ENCODE results near the gene MAN1B1.

The MAN1B1 gene

DNA sequence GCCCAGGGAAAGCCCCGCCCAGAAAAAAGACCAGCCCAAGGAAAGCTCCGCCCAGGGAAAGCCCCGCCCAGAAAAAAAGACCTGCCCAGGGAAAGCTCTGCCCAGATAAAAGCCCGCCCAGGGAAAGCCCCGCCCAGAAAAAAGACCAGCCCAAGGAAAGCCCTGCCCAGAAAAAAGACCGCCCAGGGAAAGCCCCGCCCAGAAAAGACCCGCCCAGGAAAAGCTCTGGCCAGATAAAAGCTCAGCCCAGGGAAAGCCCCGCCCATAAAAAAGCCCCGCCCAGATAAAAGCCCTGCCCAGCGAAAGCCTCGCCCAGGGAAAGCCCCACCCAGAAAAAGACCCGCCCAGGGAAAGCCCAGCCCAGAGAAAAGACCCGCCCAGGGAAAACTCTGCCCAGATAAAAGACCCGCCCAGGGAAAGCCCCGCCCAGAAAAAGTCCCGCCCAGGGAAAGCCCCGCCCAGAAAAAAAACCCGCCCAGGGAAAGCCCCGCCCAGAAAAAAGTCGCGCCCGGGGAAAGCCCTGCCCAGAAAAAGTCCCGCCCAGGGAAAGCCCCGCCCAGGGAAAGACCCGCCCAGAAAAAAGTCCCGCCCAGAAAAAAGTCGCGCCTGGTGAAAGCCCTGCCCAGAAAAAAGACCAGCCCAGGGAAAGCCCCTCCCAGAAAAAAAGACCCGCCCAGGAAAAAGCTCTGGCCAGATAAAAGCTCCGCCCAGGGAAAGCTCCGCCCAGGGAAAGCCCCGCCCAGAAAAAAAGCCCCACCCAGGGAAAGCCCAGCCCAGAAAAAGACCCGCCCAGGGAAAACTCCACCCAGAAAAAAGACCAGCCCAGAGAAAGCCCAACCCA lies 64.1 kb downstream of the MAN1B1 start:
- TF ChIP-seq EGR1 (IDR thresholded peaks at IDR 0.05): no peak
- TF ChIP-seq TCF12 (IDR thresholded peaks at IDR 0.05; ENCODE audit: low read depth): no peak
- no peak for TF ChIP-seq CREB1 (IDR thresholded peaks at IDR 0.05; ENCODE audit: low read depth)
- TF ChIP-seq, protein P1, sequence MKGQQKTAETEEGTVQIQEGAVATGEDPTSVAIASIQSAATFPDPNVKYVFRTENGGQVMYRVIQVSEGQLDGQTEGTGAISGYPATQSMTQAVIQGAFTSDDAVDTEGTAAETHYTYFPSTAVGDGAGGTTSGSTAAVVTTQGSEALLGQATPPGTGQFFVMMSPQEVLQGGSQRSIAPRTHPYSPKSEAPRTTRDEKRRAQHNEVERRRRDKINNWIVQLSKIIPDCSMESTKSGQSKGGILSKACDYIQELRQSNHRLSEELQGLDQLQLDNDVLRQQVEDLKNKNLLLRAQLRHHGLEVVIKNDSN (IDR thresholded peaks at IDR 0.05): no peak
- no peak for TF ChIP-seq TAF1 (IDR thresholded peaks at IDR 0.05; ENCODE audit: low read depth)
- no peak for TF ChIP-seq YY1 (IDR thresholded peaks at IDR 0.05; ENCODE audit: low read depth)
- TF ChIP-seq FOXM1 (IDR thresholded peaks at IDR 0.05; ENCODE audit: borderline replicate concordance, low read depth): no peak
- no peak for TF ChIP-seq TEAD4 (IDR thresholded peaks at IDR 0.05)
- TF ChIP-seq CEBPB (IDR thresholded peaks at IDR 0.05): no peak
- TF ChIP-seq NFIC (IDR thresholded peaks at IDR 0.05): no peak
- TF ChIP-seq, protein P2, sequence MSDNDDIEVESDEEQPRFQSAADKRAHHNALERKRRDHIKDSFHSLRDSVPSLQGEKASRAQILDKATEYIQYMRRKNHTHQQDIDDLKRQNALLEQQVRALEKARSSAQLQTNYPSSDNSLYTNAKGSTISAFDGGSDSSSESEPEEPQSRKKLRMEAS (IDR thresholded peaks at IDR 0.05): no peak
- no peak for TF ChIP-seq RAD21 (IDR thresholded peaks at IDR 0.05; ENCODE audit: low read depth)
- TF ChIP-seq, protein P3, sequence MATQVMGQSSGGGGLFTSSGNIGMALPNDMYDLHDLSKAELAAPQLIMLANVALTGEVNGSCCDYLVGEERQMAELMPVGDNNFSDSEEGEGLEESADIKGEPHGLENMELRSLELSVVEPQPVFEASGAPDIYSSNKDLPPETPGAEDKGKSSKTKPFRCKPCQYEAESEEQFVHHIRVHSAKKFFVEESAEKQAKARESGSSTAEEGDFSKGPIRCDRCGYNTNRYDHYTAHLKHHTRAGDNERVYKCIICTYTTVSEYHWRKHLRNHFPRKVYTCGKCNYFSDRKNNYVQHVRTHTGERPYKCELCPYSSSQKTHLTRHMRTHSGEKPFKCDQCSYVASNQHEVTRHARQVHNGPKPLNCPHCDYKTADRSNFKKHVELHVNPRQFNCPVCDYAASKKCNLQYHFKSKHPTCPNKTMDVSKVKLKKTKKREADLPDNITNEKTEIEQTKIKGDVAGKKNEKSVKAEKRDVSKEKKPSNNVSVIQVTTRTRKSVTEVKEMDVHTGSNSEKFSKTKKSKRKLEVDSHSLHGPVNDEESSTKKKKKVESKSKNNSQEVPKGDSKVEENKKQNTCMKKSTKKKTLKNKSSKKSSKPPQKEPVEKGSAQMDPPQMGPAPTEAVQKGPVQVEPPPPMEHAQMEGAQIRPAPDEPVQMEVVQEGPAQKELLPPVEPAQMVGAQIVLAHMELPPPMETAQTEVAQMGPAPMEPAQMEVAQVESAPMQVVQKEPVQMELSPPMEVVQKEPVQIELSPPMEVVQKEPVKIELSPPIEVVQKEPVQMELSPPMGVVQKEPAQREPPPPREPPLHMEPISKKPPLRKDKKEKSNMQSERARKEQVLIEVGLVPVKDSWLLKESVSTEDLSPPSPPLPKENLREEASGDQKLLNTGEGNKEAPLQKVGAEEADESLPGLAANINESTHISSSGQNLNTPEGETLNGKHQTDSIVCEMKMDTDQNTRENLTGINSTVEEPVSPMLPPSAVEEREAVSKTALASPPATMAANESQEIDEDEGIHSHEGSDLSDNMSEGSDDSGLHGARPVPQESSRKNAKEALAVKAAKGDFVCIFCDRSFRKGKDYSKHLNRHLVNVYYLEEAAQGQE (IDR thresholded peaks at IDR 0.05; ENCODE audit: low read depth): no peak
- no peak for TF ChIP-seq ZBTB7A (IDR thresholded peaks at IDR 0.05; ENCODE audit: low read depth)
- no peak for TF ChIP-seq EP300 (IDR thresholded peaks at IDR 0.05; ENCODE audit: borderline replicate concordance)

DNA sequence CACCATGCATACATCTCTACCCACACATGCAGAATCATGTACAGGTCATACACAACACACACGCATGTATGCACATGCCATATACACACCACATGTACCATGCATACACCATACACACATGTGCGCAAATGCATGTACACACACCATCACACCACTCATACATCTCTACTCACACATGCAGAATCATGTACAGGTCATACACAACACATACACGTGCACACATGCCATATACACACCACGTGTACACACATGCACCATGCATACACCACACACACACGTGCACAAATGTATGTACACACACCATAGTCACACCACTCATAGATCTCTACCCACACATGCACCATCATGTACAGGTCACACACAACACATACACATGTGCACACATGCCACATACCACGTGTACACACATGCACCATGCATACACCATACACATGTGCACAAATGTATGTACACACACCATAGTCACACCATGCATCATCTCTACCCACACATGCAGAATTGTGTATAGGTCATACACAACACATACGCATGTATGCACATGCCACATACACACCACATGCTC lies 66.1 kb downstream of the MAN1B1 start:
- TF ChIP-seq RAD21 (IDR thresholded peaks at IDR 0.05; ENCODE audit: low read depth) (no peak), CEBPB (IDR thresholded peaks at IDR 0.05) (no peak), YY1 (IDR thresholded peaks at IDR 0.05; ENCODE audit: low read depth) (no peak), TEAD4 (IDR thresholded peaks at IDR 0.05) (no peak), EGR1 (IDR thresholded peaks at IDR 0.05) (no peak), TAF1 (IDR thresholded peaks at IDR 0.05; ENCODE audit: low read depth) (no peak), NFIC (IDR thresholded peaks at IDR 0.05) (no peak), ZBTB7A (IDR thresholded peaks at IDR 0.05; ENCODE audit: low read depth) (no peak), TCF12 (IDR thresholded peaks at IDR 0.05; ENCODE audit: low read depth) (no peak), FOXM1 (IDR thresholded peaks at IDR 0.05; ENCODE audit: borderline replicate concordance, low read depth) (no peak)
- TF ChIP-seq, protein P1 (IDR thresholded peaks at IDR 0.05): no peak

DNA sequence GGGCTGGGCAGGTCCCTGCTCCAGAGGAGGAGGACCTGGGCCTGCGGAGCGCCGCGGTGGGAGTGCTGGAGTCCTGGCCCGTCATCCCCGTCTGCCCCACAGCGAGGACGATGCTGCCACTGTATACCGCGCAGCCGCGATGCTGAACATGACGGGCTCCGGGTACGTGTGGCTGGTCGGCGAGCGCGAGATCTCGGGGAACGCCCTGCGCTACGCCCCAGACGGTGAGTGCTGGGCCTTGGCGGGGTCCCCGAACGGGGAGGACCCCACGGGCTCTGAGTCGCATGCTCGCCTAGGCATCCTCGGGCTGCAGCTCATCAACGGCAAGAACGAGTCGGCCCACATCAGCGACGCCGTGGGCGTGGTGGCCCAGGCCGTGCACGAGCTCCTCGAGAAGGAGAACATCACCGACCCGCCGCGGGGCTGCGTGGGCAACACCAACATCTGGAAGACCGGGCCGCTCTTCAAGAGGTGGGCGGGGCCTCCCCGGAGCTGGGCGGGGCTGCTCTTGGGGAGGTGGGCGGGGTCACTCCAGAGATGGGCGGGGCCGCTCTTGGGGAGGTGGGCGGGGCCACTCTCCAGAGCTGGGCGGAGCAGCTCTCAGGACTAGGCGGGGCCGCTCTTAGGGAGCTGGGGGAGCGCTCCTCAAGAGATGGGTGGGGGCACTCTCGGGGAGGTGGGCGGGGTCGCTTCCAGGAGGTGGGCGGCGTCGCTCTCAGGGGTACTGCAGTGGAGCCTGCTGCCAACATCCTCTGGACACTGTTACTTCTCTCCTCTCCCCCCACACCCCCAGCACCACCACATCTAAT lies 70.0 kb downstream of the MAN1B1 start:
- no peak for TF ChIP-seq CREB1 (IDR thresholded peaks at IDR 0.05; ENCODE audit: low read depth)
- TF ChIP-seq RAD21 (IDR thresholded peaks at IDR 0.05; ENCODE audit: low read depth): no peak
- TF ChIP-seq ZBTB7A (IDR thresholded peaks at IDR 0.05; ENCODE audit: low read depth): no peak
- TF ChIP-seq CEBPB (IDR thresholded peaks at IDR 0.05): no peak
- TF ChIP-seq, protein P2 (IDR thresholded peaks at IDR 0.05): no peak

DNA sequence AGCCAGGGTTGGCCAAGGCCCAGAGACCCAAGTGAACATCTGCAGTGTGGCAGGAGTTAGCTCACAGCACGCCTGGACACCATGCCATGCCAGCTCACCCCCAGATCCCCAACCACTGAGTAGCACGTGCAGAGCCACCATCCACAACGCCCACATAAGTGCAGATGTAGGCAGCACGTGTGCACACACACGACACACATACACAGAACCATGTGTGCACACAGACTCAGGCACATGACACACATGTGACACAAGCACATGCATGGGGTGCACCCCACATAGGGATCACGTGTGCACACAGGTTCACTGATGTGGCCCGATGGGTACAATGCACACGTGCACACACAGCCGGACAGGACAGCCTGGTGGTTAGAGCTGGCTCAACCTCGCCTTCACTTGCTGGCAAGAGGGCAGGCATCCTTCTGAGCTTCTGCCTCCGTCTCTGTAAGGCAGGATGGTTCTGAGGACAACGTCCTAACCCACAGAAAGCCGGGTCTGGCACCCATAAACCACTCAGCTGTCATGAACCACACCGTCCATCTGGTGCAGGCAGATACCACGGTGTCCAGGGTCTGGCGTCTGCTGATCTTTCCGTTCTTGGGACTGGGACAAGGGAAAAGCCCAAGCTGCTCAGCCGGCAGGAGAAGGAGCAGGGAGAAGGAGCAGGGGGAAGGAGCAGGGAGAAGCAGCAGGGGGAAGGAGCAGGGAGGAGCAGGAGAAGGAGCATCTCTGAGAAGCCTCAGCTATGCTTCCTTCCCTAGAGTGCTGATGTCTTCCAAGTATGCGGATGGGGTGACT lies 71.0 kb downstream of the MAN1B1 start:
- no peak for TF ChIP-seq EGR1 (IDR thresholded peaks at IDR 0.05)
- TF ChIP-seq, protein P3 (IDR thresholded peaks at IDR 0.05; ENCODE audit: low read depth): no peak
- no peak for TF ChIP-seq EP300 (IDR thresholded peaks at IDR 0.05; ENCODE audit: borderline replicate concordance)
- TF ChIP-seq FOXM1 (IDR thresholded peaks at IDR 0.05; ENCODE audit: borderline replicate concordance, low read depth): no peak
- TF ChIP-seq, protein P2 (IDR thresholded peaks at IDR 0.05): no peak; the same call in 1 of the 2 replicates
- TF ChIP-seq TAF1 (IDR thresholded peaks at IDR 0.05; ENCODE audit: low read depth): no peak
- TF ChIP-seq YY1 (IDR thresholded peaks at IDR 0.05; ENCODE audit: low read depth): no peak
- TF ChIP-seq, protein P1 (IDR thresholded peaks at IDR 0.05): no peak
- TF ChIP-seq CREB1 (IDR thresholded peaks at IDR 0.05; ENCODE audit: low read depth): no peak

Data from Ishikawa (cell line).